ENCODE results near the gene DPYSL5.

DNA sequence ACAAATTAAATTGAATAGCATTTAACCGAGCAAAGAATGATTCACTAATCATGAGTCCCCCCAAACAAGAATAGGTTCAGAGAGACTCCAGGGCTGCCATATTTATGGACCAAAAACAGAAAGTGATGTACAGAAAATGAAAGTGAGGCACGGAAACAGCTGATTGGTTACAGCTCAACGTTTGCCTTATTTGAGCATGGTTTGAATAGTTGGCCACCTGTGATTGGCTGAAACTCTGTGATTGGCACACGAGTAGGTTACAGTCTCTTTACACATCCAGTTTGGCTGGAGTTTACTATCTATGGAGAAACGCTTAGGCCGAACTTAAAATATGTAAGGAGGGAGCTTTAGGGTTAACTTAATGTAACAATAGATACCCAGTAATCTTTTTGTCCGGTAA lies 27.0 kb upstream of the DPYSL5 start:
- TF ChIP-seq SIN3A (IDR thresholded peaks at IDR 0.05; ENCODE audit: borderline replicate concordance, insufficient read depth, low read length) = no peak
- no peak for TF ChIP-seq POLR2AphosphoS5 (IDR thresholded peaks at IDR 0.05; ENCODE audit: low read depth, low read length)
- no peak for TF ChIP-seq REST (IDR thresholded peaks at IDR 0.05; ENCODE audit: insufficient read depth in 1 of 2, low read depth in 2 of 2, low read length in 2 of 2)

Measured in PFSK-1 (cell line).